ENCODE measurements around the gene VPS52.
A peak's percentile ranks its signal among the peaks of the same experiment; 100 is the strongest.
"Not testable (repeated sequence)": the region's sequence is repeated elsewhere in the genome, so short reads cannot be mapped to it uniquely, and the experiment has no call there.

Gene VPS52

DNA sequence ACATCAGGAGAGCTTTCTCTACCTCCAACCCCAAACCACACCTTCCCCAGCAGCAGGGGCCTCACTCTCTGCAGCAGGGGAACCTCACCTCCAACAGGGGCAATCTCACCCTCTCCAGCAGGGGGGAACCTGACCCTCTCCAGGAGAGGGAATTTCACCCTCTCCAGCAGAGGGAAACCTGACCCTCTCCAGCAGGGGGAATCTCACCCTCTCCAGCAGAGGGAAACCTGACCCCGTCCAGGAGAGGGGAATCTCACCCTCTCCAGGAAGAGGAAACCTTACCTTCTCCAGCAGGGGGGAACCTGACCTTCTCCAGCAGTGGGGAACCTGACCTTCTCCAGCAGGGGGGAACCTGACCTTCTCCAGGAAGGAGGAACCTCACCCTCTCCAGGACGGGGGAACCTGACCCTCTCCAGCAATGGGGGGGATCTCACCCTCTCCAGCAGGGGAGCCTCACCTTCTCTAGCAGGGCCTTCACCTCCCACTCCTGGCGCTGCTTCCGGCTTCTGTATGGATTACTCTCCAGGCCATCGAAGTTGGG is 8.4 kb upstream of the VPS52 start:
- peak; percentile 92 for DNase-seq

DNA sequence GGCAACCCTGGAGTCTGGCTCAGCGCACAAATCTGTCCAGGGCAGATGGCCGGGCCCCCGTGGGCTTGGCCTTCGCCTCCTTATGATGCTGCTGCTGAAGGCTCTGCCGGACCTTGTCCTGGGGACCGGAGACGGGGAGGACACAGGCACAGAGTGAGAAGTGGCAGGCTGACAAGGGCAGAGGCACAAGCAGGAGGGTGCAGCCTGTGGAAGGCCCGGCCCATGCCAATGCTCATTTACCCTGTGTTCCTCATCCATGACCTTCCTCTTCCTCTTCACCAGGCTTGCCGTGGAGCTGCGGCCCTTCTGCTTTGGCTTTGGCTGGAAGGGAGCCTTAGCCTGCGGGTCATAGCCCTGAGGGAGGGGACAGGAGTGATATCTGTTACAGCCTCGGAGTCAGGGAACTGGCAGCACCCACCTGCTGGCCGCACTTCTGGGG is 7.6 kb upstream of the VPS52 start:
- no peak for DNase-seq

GRCh38 chr6:33278810-33279209 is 7.1 kb upstream of the VPS52 start:
- no peak for DNase-seq

- DNase-seq = no peak
These were observed 6.7 kb upstream of the VPS52 start for GRCh38 chr6:33278392-33278741.

DNA sequence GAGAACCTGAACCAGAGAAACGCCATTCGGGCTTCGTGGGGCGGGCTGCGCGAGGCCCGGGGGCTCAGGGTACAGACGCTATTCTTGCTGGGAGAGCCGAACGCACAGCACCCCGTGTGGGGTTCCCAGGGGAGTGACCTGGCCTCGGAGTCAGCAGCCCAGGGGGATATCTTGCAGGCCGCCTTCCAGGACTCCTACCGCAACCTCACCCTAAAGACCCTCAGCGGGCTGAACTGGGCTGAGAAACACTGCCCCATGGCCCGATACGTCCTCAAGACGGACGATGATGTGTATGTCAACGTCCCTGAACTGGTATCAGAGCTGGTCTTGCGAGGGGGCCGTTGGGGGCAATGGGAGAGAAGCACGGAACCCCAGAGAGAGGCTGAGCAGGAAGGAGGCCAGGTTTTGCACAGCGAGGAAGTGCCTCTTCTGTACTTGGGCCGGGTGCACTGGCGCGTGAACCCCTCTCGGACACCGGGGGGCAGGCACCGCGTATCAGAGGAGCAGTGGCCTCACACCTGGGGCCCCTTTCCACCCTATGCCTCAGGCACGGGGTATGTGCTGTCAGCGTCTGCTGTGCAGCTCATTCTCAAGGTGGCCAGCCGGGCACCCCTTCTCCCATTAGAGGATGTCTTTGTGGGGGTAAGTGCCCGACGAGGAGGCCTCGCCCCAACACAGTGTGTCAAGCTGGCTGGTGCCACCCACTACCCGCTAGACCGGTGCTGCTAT is 6.2 kb upstream of the VPS52 start:
- DNase-seq = no peak

- DNase-seq = peak; percentile 95
These were observed 5.4 kb upstream of the VPS52 start, which contains the start of gene B3GALT4 for GRCh38 chr6:33276864-33277662. B3GALT4 (plus strand) TSS chr6:33277123; CDS start chr6:33277420, 297 bp downstream.

- peak; percentile 71 for DNase-seq
These were observed 4.8 kb upstream of the VPS52 start for GRCh38 chr6:33276581-33276863.

DNA sequence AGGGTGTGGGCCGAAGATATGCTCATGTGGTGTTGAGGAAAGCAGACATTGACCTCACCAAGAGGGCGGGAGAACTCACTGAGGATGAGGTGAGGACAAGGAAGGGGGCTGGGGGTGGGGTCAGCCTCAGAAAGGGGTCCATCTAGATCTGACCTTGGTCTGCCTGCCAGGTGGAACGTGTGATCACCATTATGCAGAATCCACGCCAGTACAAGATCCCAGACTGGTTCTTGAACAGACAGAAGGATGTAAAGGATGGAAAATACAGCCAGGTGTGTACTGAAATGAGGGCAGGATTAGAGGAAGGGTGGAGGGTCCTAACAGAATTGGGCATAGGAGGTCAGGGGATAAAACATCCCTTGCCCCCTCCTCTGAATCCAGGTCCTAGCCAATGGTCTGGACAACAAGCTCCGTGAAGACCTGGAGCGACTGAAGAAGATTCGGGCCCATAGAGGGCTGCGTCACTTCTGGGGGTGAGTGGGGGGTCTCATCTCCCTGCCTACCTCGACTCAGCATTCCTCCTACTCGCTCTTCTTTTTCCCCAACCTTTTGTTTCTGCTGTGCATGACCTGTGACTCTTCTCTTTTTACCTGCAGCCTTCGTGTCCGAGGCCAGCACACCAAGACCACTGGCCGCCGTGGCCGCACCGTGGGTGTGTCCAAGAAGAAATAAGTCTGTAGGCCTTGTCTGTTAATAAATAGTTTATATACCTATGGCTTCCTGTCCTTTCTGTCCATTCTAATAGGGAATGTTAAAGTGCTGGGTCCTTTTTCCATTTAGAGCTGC is 4.3 kb upstream of the VPS52 start:
- peak; percentile 54 for DNase-seq

- DNase-seq = peak; percentile 28
These were observed 2.5 kb upstream of the VPS52 start for GRCh38 chr6:33273924-33274902.

DNA sequence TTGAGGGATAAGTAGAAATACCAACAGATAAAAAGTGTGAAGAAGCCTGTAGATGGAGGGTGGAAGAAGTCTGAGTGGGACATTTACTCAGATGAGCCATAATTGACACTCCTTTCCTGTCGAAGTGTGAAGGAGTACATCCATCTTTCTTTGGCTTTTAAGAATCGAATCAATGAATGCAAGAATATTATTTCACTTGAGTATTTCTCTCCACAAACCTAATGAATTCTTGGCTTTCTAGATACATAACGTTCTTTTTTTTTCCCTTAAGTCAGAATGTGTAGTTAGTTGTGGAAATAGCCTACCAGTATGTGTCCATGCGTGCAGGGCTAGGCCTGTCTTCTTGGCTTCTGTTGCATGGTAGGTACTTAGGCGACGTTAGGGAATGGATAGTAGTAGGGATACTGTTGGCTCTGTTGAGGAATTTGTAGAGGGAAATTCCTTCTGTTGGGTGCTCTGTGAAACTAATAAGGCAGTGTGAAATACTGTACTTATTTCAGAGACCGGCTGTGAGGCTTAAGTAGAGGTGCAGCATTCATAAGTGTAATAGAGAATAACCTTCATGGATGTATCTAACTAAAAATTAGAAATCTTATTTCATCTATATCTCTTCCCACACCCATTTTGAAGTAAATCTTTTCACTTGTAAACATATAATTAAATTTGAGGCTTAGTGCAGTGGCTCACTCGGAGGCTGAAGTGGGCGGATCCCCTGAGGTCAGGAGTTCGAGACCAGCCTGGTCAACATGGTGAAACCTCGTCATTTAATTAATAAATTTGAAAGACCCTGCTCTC is 1.6 kb upstream of the VPS52 start:
- no peak for DNase-seq

GRCh38 chr6:33272275-33273128 is 826 bp upstream of the VPS52 start:
- peak; percentile 65 for DNase-seq

- DNase-seq = peak; percentile 74
These were observed 584 bp downstream of the VPS52 start for GRCh38 chr6:33271117-33271467.

DNA sequence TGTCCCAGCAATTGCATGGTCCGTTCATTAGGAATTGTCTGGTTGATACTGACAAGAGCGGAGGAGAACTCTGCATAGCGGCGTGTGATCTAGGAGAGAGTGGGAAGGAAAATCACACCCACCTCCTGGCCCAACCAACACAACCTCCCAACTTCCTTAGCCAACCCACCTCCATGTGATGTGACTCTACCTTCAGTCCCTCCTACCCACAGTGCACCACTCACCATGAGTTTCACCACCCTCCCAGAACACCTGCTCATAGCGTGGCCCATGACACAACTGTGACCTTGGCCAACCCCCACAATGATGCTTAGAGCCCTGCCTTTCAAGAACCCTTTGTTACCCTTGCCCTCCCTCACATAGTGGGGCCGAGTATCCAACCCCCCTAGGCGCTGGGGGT is 7.7 kb downstream of the VPS52 start:
- DNase-seq = no peak

DNA sequence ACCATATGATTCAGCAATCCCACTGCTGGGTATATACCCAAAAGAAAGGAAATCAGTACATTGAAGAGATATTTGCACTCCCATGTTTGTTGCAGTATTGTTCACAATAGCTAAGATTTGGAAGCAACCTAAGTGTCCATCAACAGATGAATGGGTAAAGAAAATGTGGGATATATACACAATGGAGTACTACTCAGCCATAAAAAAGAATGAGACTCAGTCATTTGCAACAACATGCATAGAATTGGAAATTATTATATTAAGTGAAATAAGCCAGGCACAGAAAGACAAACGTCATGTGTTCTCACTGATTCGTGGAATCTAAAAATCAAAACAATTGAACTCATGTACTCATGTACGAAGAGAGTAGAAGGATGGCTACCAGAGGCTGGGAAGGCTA is 9.2 kb downstream of the VPS52 start:
- DNase-seq = not testable (repeated sequence)

GRCh38 chr6:33259032-33259431 is 12.6 kb downstream of the VPS52 start:
- no peak for DNase-seq

- no peak for DNase-seq
These were observed 17.1 kb downstream of the VPS52 start for GRCh38 chr6:33254591-33254990.

DNA sequence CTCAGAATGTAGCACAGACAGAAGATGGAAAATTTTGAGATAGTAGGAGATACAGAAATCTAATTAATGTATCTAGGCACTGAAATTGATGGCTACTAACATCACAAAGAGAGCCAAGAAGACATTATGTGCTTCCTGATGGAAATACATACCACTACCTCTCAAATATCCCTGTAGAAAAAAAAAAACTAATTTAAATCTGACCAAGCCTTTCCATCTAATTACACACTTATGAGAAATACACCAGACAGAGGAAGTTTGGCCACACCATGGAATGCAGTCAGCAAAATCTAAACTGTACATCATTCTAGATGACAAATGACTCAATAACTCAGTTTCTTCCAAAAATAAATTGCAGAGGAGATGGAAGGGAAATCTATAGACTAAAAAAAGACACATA is 18.9 kb downstream of the VPS52 start:
- DNase-seq = no peak

DNA sequence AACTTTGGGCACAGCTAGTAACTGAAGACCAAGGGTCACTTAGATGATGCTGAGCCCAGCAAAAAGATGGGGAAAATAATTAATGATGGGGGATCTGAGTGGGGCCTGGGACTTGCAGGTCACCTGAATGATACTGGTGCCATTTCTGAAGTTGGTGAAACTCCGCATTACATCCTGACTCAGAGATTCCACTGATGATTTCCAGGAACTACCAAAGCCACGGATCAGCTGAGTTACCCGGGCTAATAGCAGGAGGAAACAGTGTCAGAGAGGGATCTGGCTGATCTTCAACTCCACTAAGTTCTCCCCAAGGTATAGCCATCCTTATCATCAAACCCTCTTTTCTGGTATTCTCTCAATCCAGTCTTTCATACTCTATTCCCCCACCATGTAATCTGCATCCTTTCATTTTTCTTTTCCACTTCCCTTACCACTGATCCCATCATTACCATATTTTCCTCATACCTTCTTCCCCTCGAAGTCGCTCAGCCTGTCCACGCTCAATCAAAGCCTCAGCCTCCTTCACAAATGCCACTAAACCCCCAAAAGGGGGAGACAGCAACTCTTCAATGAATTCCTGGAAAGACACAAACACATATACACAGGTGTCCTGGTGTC is 20.2 kb downstream of the VPS52 start:
- DNase-seq = no peak

GRCh38 chr6:33250731-33251130 is 20.9 kb downstream of the VPS52 start:
- DNase-seq = no peak
